ENCODE measurements around the gene MYL2. TPM values are rescaled to one million over a fixed set of nuclear protein-coding genes. Genes with fewer than 3 reads are reported as not detected.

Gene MYL2
- total RNA-seq, 1 donor from 2014 or later: not detected

- no peaks in the 10 kb centered on the region for H3K4me1 Mint-ChIP-seq
- peaks cover 3% of the 10 kb centered on the region for H3K27me3 Mint-ChIP-seq (ENCODE audit: low read depth)
- no peak overlapping the region for H3K27ac Mint-ChIP-seq
- H3K9me3 Mint-ChIP-seq: no peaks in the 10 kb centered on the region
- TF ChIP-seq, protein P1, sequence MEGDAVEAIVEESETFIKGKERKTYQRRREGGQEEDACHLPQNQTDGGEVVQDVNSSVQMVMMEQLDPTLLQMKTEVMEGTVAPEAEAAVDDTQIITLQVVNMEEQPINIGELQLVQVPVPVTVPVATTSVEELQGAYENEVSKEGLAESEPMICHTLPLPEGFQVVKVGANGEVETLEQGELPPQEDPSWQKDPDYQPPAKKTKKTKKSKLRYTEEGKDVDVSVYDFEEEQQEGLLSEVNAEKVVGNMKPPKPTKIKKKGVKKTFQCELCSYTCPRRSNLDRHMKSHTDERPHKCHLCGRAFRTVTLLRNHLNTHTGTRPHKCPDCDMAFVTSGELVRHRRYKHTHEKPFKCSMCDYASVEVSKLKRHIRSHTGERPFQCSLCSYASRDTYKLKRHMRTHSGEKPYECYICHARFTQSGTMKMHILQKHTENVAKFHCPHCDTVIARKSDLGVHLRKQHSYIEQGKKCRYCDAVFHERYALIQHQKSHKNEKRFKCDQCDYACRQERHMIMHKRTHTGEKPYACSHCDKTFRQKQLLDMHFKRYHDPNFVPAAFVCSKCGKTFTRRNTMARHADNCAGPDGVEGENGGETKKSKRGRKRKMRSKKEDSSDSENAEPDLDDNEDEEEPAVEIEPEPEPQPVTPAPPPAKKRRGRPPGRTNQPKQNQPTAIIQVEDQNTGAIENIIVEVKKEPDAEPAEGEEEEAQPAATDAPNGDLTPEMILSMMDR (IDR thresholded peaks at IDR 0.05; ENCODE audit: unreplicated experiment): no peak
- no peaks in the 10 kb centered on the region for H3K36me3 Mint-ChIP-seq
- DNase-seq (ENCODE audit: low spot score in 2 of 2, unreplicated experiment in 2 of 2): no peak
- H3K4me3 Mint-ChIP-seq: no peak overlapping the region
These were observed 8.3 kb upstream of the MYL2 start for GRCh38 chr12:110928700-110929099.

- Mint-ChIP-seq H3K36me3 (no peaks in the 10 kb centered on the region), H3K4me1 (no peaks in the 10 kb centered on the region), H3K9me3 (no peaks in the 10 kb centered on the region), H3K27ac (no peak overlapping the region), H3K4me3 (no peak overlapping the region), H3K27me3 (ENCODE audit: low read depth) (peaks cover 3% of the 10 kb centered on the region)
- no peak for DNase-seq (ENCODE audit: low spot score in 2 of 2, unreplicated experiment in 2 of 2)
- TF ChIP-seq, protein P1 (IDR thresholded peaks at IDR 0.05; ENCODE audit: unreplicated experiment): no peak
These were observed 7.2 kb upstream of the MYL2 start for GRCh38 chr12:110927546-110927945.

GRCh38 chr12:110923692-110924334, 3.4 kb upstream of the MYL2 start:
- TF ChIP-seq, protein P1 (IDR thresholded peaks at IDR 0.05; ENCODE audit: unreplicated experiment): no peak
- DNase-seq (ENCODE audit: low spot score in 2 of 2, unreplicated experiment in 2 of 2): no peak
- peaks cover 26% of the 10 kb centered on the region for H3K27me3 Mint-ChIP-seq (ENCODE audit: low read depth)
- no peak overlapping the region for H3K4me3 Mint-ChIP-seq
- no peaks in the 10 kb centered on the region for H3K36me3 Mint-ChIP-seq
- H3K4me1 Mint-ChIP-seq: no peaks in the 10 kb centered on the region
- H3K27ac Mint-ChIP-seq: no peak overlapping the region
- no peaks in the 10 kb centered on the region for H3K9me3 Mint-ChIP-seq

DNA sequence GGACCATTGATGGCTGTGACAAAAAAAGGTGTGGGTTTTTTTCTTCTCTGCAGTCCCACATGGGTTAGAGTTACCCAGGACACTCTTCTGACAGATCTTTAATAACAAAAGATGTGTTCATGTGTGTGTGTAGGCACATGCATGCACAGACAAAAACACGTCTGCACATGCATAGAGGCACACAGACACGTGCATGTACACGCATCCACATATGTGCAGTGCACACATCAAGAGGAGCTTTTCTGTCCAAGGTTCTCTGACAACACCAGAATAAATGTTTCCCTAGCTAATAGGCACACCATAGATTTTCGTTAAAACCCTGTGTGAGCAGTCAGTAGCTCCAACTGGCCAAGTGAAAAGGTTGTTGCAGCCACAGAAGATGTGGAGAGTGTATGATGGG, 2.8 kb upstream of the MYL2 start:
- Mint-ChIP-seq H3K4me3 (no peak overlapping the region), H3K9me3 (no peaks in the 10 kb centered on the region), H3K27ac (no peak overlapping the region), H3K36me3 (no peaks in the 10 kb centered on the region), H3K27me3 (ENCODE audit: low read depth) (peaks cover 27% of the 10 kb centered on the region), H3K4me1 (no peaks in the 10 kb centered on the region)
- TF ChIP-seq, protein P1 (IDR thresholded peaks at IDR 0.05; ENCODE audit: unreplicated experiment): no peak
- no peak for DNase-seq (ENCODE audit: low spot score in 2 of 2, unreplicated experiment in 2 of 2)

DNA sequence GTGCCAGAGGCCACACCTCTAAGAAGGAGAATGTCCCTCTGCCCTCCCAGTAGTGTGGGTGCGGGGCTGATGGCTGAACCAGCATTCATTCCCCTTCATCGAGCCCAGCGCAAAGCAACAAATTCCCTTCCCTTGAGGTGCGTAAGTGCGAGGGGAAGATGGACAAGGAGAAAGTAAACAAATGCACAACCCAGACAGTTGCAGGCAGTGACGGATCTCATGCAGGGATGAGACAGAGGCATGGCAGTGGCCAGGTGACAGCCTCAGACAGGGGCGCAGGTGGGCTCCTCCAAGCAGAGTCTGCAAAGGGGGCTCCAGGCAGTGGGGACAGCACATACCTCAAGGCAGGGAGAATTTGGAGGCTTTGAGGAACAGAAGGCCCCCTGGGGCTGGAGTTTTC, 2.3 kb upstream of the MYL2 start:
- peaks cover 28% of the 10 kb centered on the region for H3K27me3 Mint-ChIP-seq (ENCODE audit: low read depth)
- H3K4me3 Mint-ChIP-seq: no peak overlapping the region
- DNase-seq (ENCODE audit: low spot score in 2 of 2, unreplicated experiment in 2 of 2): no peak
- TF ChIP-seq, protein P1 (IDR thresholded peaks at IDR 0.05; ENCODE audit: unreplicated experiment): no peak
- peaks cover under 1% of the 10 kb centered on the region for H3K4me1 Mint-ChIP-seq
- H3K27ac Mint-ChIP-seq: no peak overlapping the region
- no peaks in the 10 kb centered on the region for H3K9me3 Mint-ChIP-seq
- no peaks in the 10 kb centered on the region for H3K36me3 Mint-ChIP-seq

GRCh38 chr12:110921262-110921661, 883 bp upstream of the MYL2 start:
- peaks cover 30% of the 10 kb centered on the region for H3K27me3 Mint-ChIP-seq (ENCODE audit: low read depth)
- peaks cover 3% of the 10 kb centered on the region for H3K4me1 Mint-ChIP-seq
- no peak for DNase-seq (ENCODE audit: low spot score in 2 of 2, unreplicated experiment in 2 of 2)
- H3K4me3 Mint-ChIP-seq: no peak overlapping the region
- TF ChIP-seq, protein P1 (IDR thresholded peaks at IDR 0.05; ENCODE audit: unreplicated experiment): no peak
- no peaks in the 10 kb centered on the region for H3K36me3 Mint-ChIP-seq
- H3K27ac Mint-ChIP-seq: no peak overlapping the region
- no peaks in the 10 kb centered on the region for H3K9me3 Mint-ChIP-seq
